HepG2 (cell line): ENCODE measurements around the gene U2AF1L4. TPM values are rescaled to one million over a fixed set of nuclear protein-coding genes. Genes with fewer than 3 reads are reported as not detected.
A peak's percentile ranks its signal among the peaks of the same experiment; 100 is the strongest.

Experiments used
- FOXP1 ChIP-seq, 2 experiments: fragments of 450-650 bp in 1 of 2; IDR thresholded peaks; 2 replicates each; pipeline ENCODE4 v1.6.1; 2017 to 2018; ENCODE audit warnings: antibody characterized with exemption in 1 of 2
- GTF3A ChIP-seq: sonication (generic); formaldehyde crosslinking; conservative IDR thresholded peaks from 2 replicates; pipeline ENCODE4 v1.4.0; 2020; ENCODE audit warnings: mild to moderate bottlenecking, missing genetic modification reagents
- RXRA ChIP-seq: sonication (generic); formaldehyde crosslinking; IDR thresholded peaks from 2 replicates; pipeline ENCODE4 v1.5.1; 2020; ENCODE audit warnings: missing genetic modification reagents
- STAG1 ChIP-seq: sonication (generic); formaldehyde crosslinking; IDR thresholded peaks from 2 replicates; pipeline ENCODE4 v1.4.0; 2020; ENCODE audit warnings: missing genetic modification reagents
- THAP11 ChIP-seq: IDR thresholded peaks from 2 replicates; pipeline ENCODE4 v1.6.1; 2016; ENCODE audit warnings: missing biosample characterization, missing genetic modification reagents
- TOE1 ChIP-seq: sonication (generic); formaldehyde crosslinking; IDR thresholded peaks from 2 replicates; pipeline ENCODE4 v1.4.0; 2020; ENCODE audit warnings: mild to moderate bottlenecking, missing genetic modification reagents
- polyA plus RNA-seq, 8 experiments: library from polyadenylated mRNA; depleted of rRNA in 3 of 8; stranded (reverse) in 7 of 8; unstranded in 1 of 8; fragments of >200 nt; fragmentation: Illumina TruSeq in 4 of 8; extraction: Trizol in 4 of 8; gene quantifications; 2 replicates each; pipeline versions ENCODE4 v1.2.1 to v1.2.3, GENCODE V29; 2011 to 2016; ENCODE audit warnings: low read depth in 4 of 8, missing spikeins in 1 of 8, mixed read lengths in 1 of 8; ENCODE audit not compliant: insufficient read depth in 1 of 8
- total RNA-seq, 5 experiments: library from RNA; depleted of rRNA; stranded (reverse); fragments of >200 nt; fragmentation: Illumina TruSeq; extraction: Trizol; gene quantifications; 2 replicates each; pipeline ENCODE4 v1.2.3, GENCODE V29; 2016; ENCODE audit warnings: low read depth in 1 of 5
- TF ChIP-seq, protein P1 (sequence below): sonication (generic); formaldehyde crosslinking; conservative IDR thresholded peaks from 2 replicates; pipeline ENCODE4 v1.4.0; 2020; ENCODE audit warnings: mild to moderate bottlenecking, missing genetic modification reagents, moderate library complexity
- TF ChIP-seq, protein P2 (sequence below): sonication (generic); formaldehyde crosslinking; IDR thresholded peaks from 2 replicates; pipeline ENCODE4 v1.5.0; 2020; ENCODE audit warnings: mild to moderate bottlenecking, missing genetic modification reagents, moderate library complexity

Gene U2AF1L4
- total and polyA plus RNA-seq, 2 of the 13 experiments (the other 11 are each of a cell fraction or from before 2014, with no cell fraction given): 7.9 to 15.4 TPM

DNA sequence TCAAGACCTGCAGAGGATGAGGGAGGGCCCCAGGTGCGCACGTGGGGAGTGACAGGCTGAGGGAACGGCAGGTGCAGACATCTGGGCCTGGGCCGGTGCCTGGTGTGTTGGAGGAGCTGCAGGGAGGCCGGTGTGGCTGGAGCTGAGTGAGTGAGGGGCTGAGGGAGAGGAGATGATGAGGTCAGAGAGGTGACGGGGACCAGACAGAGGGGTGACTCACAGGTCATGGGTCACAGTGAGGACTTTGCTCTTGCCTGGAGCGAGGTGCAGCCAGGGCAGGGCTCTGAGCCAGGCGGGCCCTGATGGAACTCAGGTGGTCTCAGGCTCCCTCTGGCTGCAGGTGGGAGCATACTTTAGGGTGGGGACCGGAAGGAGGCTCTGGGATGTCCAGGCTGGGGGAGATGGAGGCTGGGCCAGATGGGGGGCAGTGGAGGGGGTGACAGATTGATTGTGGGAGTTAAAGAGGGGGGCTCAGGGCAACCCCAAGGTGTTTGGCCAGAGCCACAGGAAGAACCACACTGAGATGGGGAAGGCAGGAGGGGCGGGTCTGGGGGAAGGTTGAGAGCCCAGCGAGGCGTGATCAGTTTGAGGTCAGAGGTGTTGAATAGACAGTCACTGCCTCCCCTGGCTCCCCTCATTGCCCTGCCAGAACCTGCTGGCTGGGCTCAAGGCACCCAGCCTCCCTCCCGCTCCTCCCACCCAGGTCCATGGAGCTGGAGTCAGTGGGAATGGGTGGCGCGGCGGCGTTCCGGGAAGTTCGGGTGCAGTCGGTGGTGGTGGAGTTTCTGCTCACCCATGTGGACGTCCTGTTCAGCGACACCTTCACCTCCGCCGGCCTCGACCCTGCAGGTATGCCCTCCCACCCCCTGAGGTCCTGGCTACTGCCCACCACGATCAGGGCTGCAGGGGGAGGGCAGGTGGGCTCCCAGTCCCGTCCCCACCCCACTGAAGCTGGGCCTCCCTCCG lies 38.5 kb upstream of the U2AF1L4 start (continued):
- TF ChIP-seq THAP11 (CRISPR knock-in tag) (peak; percentile 61; the same call in 1 of the 2 replicates), TOE1 (no peak), STAG1 (peak; percentile 56), GTF3A (no peak), FOXP1 (IDR thresholded peaks at IDR 0.05) (no peak), FOXP1 (CRISPR knock-in tag; IDR thresholded peaks at IDR 0.05) (no peak), RXRA (peak; percentile 47; the same call in 1 of the 2 replicates)
- TF ChIP-seq, protein P1, sequence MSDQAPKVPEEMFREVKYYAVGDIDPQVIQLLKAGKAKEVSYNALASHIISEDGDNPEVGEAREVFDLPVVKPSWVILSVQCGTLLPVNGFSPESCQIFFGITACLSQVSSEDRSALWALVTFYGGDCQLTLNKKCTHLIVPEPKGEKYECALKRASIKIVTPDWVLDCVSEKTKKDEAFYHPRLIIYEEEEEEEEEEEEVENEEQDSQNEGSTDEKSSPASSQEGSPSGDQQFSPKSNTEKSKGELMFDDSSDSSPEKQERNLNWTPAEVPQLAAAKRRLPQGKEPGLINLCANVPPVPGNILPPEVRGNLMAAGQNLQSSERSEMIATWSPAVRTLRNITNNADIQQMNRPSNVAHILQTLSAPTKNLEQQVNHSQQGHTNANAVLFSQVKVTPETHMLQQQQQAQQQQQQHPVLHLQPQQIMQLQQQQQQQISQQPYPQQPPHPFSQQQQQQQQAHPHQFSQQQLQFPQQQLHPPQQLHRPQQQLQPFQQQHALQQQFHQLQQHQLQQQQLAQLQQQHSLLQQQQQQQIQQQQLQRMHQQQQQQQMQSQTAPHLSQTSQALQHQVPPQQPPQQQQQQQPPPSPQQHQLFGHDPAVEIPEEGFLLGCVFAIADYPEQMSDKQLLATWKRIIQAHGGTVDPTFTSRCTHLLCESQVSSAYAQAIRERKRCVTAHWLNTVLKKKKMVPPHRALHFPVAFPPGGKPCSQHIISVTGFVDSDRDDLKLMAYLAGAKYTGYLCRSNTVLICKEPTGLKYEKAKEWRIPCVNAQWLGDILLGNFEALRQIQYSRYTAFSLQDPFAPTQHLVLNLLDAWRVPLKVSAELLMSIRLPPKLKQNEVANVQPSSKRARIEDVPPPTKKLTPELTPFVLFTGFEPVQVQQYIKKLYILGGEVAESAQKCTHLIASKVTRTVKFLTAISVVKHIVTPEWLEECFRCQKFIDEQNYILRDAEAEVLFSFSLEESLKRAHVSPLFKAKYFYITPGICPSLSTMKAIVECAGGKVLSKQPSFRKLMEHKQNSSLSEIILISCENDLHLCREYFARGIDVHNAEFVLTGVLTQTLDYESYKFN (CRISPR knock-in tag): peak; percentile 38; the same call in 1 of the 2 replicates
- TF ChIP-seq, protein P2, sequence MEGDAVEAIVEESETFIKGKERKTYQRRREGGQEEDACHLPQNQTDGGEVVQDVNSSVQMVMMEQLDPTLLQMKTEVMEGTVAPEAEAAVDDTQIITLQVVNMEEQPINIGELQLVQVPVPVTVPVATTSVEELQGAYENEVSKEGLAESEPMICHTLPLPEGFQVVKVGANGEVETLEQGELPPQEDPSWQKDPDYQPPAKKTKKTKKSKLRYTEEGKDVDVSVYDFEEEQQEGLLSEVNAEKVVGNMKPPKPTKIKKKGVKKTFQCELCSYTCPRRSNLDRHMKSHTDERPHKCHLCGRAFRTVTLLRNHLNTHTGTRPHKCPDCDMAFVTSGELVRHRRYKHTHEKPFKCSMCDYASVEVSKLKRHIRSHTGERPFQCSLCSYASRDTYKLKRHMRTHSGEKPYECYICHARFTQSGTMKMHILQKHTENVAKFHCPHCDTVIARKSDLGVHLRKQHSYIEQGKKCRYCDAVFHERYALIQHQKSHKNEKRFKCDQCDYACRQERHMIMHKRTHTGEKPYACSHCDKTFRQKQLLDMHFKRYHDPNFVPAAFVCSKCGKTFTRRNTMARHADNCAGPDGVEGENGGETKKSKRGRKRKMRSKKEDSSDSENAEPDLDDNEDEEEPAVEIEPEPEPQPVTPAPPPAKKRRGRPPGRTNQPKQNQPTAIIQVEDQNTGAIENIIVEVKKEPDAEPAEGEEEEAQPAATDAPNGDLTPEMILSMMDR (CRISPR knock-in tag): peak; percentile 70
- TF ChIP-seq, all 625 proteins: peak for 37
